GM18867 (cell line): ENCODE data around the gene PTPRB.

Source experiments
- ATAC-seq: cut with Tn5 transposase; IDR thresholded peaks from one replicate; pipeline ENCODE4 v1.9.1; 2021; ENCODE audit warnings: mild to moderate bottlenecking, moderate library complexity; ENCODE audit not compliant: unreplicated experiment

PTPRB gene

DNA sequence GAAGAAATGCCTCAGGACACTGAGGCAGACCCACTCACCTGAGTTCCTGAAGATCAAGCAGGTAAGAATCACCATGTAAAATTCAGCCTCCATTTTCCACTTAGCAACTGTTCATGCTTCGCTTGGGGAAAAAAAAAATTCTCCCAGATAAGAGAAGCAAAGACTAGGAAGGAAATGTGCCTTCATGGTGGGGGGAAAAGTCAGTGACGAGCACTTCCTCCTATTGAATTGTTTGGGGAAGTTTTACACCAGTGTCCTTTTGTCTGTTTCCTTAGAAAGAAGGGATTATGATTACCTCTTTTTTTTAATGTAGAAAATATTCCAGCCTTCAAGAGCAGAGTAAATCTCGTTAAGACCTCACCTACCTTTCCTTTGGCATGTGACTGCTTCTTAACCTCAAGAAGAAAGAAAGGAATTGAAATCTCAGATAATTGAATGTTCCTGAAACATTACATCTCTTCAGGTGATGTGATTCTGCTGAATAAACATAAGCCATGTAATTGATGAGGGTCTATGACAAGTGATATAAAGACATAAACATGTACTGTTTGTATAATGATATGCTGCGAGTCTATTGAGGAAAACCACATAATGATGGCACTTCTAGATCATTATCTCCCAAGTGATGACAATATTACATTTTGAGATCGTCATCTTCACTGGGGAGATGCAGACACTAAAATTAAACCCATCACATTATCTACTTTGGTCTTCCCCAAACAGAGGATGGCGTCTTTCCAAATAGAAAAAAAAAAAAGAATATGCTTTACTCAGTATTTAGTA is at the start of gene PTPRB:
PTPRB (minus strand) TSS at position 127 of the 783 bp plus-strand sequence; CDS start at position 93, 34 bp downstream.
- no peak for ATAC-seq

- ATAC-seq, result no peak
Observed at GRCh38 chr12:70686907-70687306, 49.7 kb upstream of the PTPRB start.

GRCh38 chr12:70686299-70686698 is 49.1 kb upstream of the PTPRB start:
- ATAC-seq, result no peak

DNA sequence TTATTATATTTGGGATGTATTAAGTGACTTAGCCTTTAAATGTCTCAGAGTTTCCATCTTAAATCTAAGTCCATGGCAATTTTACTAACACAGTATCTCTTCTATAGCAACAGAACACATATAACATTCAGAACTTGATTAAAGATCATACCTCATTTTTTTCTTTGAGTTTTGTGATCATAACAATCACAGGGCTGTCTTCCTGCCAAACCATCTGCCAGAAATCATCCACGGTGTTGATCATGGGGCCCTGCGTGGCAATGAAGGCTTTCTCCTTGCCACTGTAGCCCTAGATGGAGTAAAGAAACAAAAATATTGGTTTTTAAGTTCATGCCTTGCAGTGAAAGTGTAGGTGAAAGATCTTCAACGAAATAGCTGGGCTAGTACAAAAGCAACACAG is 46.7 kb upstream of the PTPRB start:
- ATAC-seq, result no peak

GRCh38 chr12:70671698-70672097 is 34.5 kb upstream of the PTPRB start:
- ATAC-seq, result no peak

GRCh38 chr12:70670948-70671347 is 33.7 kb upstream of the PTPRB start:
- ATAC-seq, result no peak

- no peak for ATAC-seq
Observed at GRCh38 chr12:70667253-70667652, 30.0 kb upstream of the PTPRB start.

GRCh38 chr12:70666364-70666763 is 29.1 kb upstream of the PTPRB start:
- ATAC-seq, result no peak

DNA sequence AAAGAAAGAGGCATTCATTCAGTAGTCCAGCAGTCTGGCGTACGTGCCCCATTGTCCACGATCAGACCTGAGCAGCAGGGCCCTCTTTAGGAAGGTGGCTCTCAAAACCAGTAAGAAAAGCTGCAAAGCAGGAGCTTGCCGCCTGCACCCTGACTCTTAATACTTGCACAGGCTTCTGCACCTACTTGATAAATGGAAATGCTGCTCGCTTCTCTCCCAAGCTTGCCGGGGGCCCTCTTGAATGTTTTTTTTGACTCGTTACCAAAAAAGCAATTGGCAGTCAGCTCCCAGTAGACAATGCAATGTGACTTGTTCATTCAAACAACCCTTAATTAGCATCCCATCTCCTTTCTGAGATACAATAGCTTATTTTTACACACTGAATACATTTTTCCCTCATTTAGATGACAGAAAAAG is 27.2 kb upstream of the PTPRB start:
- no peak for ATAC-seq

GRCh38 chr12:70663838-70664237 is 26.6 kb upstream of the PTPRB start:
- no peak for ATAC-seq

DNA sequence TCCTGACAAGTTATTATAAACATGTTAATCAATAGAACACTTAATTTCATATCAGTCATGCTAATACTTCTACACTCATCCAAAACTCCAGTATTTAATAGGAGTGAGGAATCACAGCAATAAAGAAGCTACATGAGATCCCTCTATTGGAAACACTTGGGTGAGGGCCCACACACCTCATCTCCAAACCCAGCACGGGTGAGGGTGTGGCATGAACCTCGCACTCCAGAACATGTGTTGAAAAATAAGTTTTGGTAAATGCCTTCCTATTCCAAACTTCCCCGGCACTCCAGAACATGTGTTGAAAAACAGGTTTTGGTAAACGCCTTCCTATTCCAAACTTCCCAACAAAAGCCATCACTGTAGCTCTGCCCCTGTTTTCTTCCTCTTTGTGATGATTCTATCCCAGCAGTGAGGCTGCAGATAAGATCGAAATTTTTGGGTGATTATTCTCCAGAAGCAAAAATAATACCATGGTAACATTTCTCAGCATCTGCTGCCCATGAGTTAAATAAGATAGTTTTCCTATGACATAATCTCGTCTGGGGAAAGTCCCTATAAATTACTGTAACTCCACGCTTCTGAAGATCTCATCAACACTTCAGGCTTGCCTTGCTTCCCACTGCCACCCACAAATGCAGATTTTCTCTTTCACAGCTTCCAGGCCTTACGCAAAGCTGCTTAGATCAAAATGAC is 24.4 kb upstream of the PTPRB start:
- no peak for ATAC-seq

GRCh38 chr12:70660620-70661219 is 23.5 kb upstream of the PTPRB start:
- no peak for ATAC-seq

- ATAC-seq, result no peak
Observed at GRCh38 chr12:70660002-70660604, 22.9 kb upstream of the PTPRB start.

DNA sequence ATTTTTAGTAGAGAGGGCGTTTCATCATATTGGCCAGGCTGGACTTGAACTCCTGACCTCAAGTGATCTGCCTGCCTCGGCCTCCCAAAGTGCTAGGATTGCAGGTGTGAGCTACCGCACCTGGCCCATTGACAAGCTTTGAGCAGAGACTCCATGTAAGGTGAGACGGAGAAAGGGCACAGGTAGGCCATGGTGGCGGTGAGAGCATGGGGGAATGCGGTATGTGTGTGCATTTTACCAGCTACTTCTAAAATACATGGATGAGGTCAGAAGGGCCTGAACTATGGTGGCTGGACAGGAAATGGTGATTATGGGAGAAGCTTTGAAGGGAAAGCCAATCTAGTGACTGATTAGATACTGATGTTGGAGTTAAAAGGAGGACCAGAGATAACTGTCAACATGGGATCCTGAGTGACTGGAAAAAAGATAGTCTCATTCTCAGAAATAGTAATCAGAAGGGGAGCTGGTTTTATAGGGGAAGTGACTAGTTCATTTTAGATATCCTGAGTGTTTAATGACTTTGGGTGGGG is 21.9 kb upstream of the PTPRB start:
- ATAC-seq, result no peak

DNA sequence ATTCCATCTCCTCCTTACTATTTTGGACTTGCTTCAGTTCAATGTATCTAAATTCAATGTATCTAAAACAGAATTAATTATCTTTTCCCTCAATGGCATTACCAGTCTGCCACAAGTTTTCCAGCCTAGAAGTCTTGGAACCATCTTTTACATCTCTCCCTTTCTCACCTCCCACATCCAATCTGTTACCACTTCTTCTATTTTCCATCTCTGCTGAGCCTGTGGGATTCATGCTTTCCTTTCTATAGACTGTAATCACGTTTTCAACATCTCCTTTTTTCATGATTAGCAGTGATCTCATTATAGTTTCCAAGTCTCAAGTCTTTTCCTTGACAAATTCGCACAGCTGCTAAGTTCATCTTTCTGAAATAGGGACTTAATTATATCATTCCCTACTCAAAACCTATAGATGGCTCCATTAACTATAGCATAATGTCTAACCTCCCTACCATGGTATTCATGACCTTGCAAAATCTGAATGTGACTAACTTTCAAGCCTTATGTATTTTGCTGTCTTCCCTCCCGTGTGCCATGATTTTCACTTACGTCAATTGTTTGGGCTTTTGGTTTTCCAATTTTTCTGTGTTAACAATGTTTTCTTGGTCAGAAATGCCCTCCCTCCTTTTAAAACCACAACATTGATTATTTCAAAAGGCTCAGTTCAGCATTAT is 20.5 kb upstream of the PTPRB start:
- ATAC-seq, result no peak

DNA sequence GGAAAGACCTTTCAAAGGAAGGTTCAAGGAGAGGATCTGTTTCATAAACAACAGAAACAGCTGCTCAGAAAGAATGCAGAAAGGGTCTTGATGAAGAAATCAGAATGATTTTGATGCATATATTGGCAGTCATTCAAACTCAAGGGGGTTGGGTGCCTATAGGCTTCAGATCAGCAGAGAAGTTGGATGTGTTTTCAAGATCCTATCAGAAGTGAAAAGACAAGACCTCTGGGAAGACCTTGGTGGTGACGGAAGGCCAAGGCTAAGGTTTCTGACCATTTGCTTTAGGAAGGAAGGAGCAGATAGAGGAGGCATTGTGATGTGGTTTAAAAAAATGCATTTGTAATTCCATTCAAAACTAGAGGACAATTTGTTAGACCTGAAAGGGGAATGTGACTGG is 15.2 kb upstream of the PTPRB start:
- no peak for ATAC-seq

- ATAC-seq, result no peak
Observed at GRCh38 chr12:70648831-70649230, 11.6 kb upstream of the PTPRB start.

GRCh38 chr12:70648191-70648590 is 11.0 kb upstream of the PTPRB start:
- no peak for ATAC-seq

DNA sequence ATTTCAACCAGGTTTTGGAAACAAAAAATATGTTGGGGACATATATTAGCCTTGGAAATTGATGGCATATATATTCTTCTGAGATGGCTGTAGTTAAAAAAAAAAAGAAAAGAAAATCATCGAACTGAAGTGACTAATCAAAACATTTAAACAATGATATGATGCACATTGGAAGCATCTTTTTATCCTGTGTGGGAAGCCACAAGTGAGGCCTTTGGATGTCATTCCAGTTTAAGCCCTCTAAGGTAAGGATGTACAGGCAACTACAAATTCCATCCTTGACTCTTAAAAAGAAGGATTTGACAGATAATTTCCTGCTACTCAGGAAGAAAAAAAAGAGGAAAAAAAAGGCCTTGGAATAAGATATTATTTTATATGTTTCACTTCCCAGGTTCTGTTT is 9.6 kb upstream of the PTPRB start:
- ATAC-seq, result no peak

GRCh38 chr12:70645494-70646317 is 8.5 kb upstream of the PTPRB start:
- ATAC-seq, result no peak
